HepG2 (cell line): ENCODE measurements around the gene LMTK2. TPM values are rescaled to one million over a fixed set of nuclear protein-coding genes. Genes with fewer than 3 reads are reported as not detected.
A peak's percentile ranks its signal among the peaks of the same experiment; 100 is the strongest.

Source experiments
- BATF2 ChIP-seq: sonication (generic); formaldehyde crosslinking; IDR thresholded peaks from 2 replicates; pipeline ENCODE4 v1.8.0; 2022; ENCODE audit warnings: mild to moderate bottlenecking, missing genetic modification reagents, moderate library complexity
- BHLHE40 ChIP-seq: IDR thresholded peaks from 2 replicates; pipeline ENCODE4 v1.6.1; 2011; ENCODE audit warnings: low read length, improper control_type of control experiment
- CC2D1A ChIP-seq: sonication (generic); formaldehyde crosslinking; IDR thresholded peaks from 2 replicates; pipeline ENCODE4 v1.8.1; 2023; ENCODE audit warnings: mild to moderate bottlenecking, missing genetic modification reagents
- CHCHD3 ChIP-seq: sonication (generic); formaldehyde crosslinking; IDR thresholded peaks from 2 replicates; pipeline ENCODE4 v1.8.0; 2022; ENCODE audit warnings: mild to moderate bottlenecking, missing genetic modification reagents, moderate library complexity
- GZF1 ChIP-seq: sonication (generic); formaldehyde crosslinking; IDR thresholded peaks from 2 replicates; pipeline ENCODE4 v1.5.1; 2020; ENCODE audit warnings: mild to moderate bottlenecking, missing genetic modification reagents
- HNF4A ChIP-seq: sonication (generic); formaldehyde crosslinking; IDR thresholded peaks from 2 replicates; pipeline ENCODE4 v1.4.0; 2020; ENCODE audit warnings: missing genetic modification reagents
- HNRNPLL ChIP-seq: fragments of 200-400 bp; formaldehyde crosslinking; IDR thresholded peaks from 2 replicates; pipeline ENCODE4 v1.6.1; 2017; ENCODE audit warnings: mild to moderate bottlenecking, low read depth, low read length; ENCODE audit not compliant: poor library complexity, severe bottlenecking
- KDM2A ChIP-seq: sonication (generic); formaldehyde crosslinking; IDR thresholded peaks from 2 replicates; pipeline ENCODE4 v1.4.0; 2020; ENCODE audit warnings: low read depth, missing genetic modification reagents, borderline replicate concordance
- MED13 ChIP-seq: sonication (generic); formaldehyde crosslinking; IDR thresholded peaks from 2 replicates; pipeline ENCODE4 v1.5.0; 2020; ENCODE audit warnings: missing genetic modification reagents
- MTA3 ChIP-seq: sonication (generic); formaldehyde crosslinking; IDR thresholded peaks from 2 replicates; pipeline ENCODE4 v1.4.0; 2020; ENCODE audit warnings: missing genetic modification reagents
- NFE2 ChIP-seq: sonication (generic); formaldehyde crosslinking; IDR thresholded peaks from 2 replicates; pipeline ENCODE4 v1.4.0; 2020; ENCODE audit warnings: missing genetic modification reagents
- RARA ChIP-seq: IDR thresholded peaks from 2 replicates; pipeline ENCODE4 v1.6.1; 2016; ENCODE audit warnings: missing genetic modification reagents, missing compliant biosample characterization
- RXRA ChIP-seq: sonication (generic); formaldehyde crosslinking; IDR thresholded peaks from 2 replicates; pipeline ENCODE4 v1.5.1; 2020; ENCODE audit warnings: missing genetic modification reagents
- SAP130 ChIP-seq: IDR thresholded peaks from 2 replicates; pipeline ENCODE4 v1.6.1; 2016; ENCODE audit warnings: low read depth
- SMARCC2 ChIP-seq: fragments of 450-650 bp; IDR thresholded peaks from 2 replicates; pipeline ENCODE4 v1.6.1; 2017; ENCODE audit warnings: antibody characterized with exemption, mild to moderate bottlenecking
- SOX13 ChIP-seq, 3 experiments: fragments of 450-650 bp in 1 of 3; sonication (generic) in 1 of 3; formaldehyde crosslinking in 1 of 3; IDR thresholded peaks in 2 of 3; conservative IDR thresholded peaks in 1 of 3; 2 replicates each; pipeline versions ENCODE4 v1.5.0 to v1.6.1; 2016 to 2020; ENCODE audit warnings: antibody characterized with exemption in 1 of 3, mild to moderate bottlenecking in 1 of 3, missing compliant biosample characterization in 1 of 3, missing genetic modification reagents in 1 of 3, moderate library complexity in 1 of 3
- TFAP4 ChIP-seq: sonication (generic); IDR thresholded peaks from 2 replicates; pipeline ENCODE4 v1.6.1; 2016; ENCODE audit warnings: low read depth, borderline replicate concordance
- ZBTB38 ChIP-seq: sonication (generic); formaldehyde crosslinking; IDR thresholded peaks from 2 replicates; pipeline ENCODE4 v1.5.1; 2020; ENCODE audit warnings: mild to moderate bottlenecking, missing genetic modification reagents
- ZBTB7B ChIP-seq: sonication (generic); formaldehyde crosslinking; IDR thresholded peaks from 2 replicates; pipeline ENCODE4 v1.4.0; 2020; ENCODE audit warnings: missing genetic modification reagents
- ZFX ChIP-seq: sonication (generic); formaldehyde crosslinking; IDR thresholded peaks from 2 replicates; pipeline ENCODE4 v1.4.0; 2020; ENCODE audit warnings: mild to moderate bottlenecking, low read depth, missing genetic modification reagents, moderate library complexity
- ZNF24 ChIP-seq: fragments of 450-650 bp; IDR thresholded peaks from 2 replicates; pipeline ENCODE4 v1.6.1; 2017; ENCODE audit warnings: antibody characterized with exemption, mild to moderate bottlenecking
- ZNF256 ChIP-seq: sonication (generic); formaldehyde crosslinking; conservative IDR thresholded peaks from 2 replicates; pipeline ENCODE4 v1.4.0; 2020; ENCODE audit warnings: missing genetic modification reagents
- ZNF687 ChIP-seq: sonication (generic); formaldehyde crosslinking; IDR thresholded peaks from 2 replicates; pipeline ENCODE4 v1.5.1; 2020; ENCODE audit warnings: mild to moderate bottlenecking, missing genetic modification reagents, moderate library complexity
- polyA plus RNA-seq, 8 experiments: library from polyadenylated mRNA; depleted of rRNA in 3 of 8; stranded (reverse) in 7 of 8; unstranded in 1 of 8; fragments of >200 nt; fragmentation: Illumina TruSeq in 4 of 8; extraction: Trizol in 4 of 8; gene quantifications; 2 replicates each; pipeline versions ENCODE4 v1.2.1 to v1.2.3, GENCODE V29; 2011 to 2016; ENCODE audit warnings: low read depth in 4 of 8, missing spikeins in 1 of 8, mixed read lengths in 1 of 8; ENCODE audit not compliant: insufficient read depth in 1 of 8
- total RNA-seq, 5 experiments: library from RNA; depleted of rRNA; stranded (reverse); fragments of >200 nt; fragmentation: Illumina TruSeq; extraction: Trizol; gene quantifications; 2 replicates each; pipeline ENCODE4 v1.2.3, GENCODE V29; 2016; ENCODE audit warnings: low read depth in 1 of 5
- TF ChIP-seq, protein P1 (sequence below): IDR thresholded peaks from 2 replicates; pipeline ENCODE4 v1.6.1; 2012; ENCODE audit warnings: inconsistent platforms
- TF ChIP-seq, protein P2 (sequence below): sonication (generic); formaldehyde crosslinking; IDR thresholded peaks from 2 replicates; pipeline ENCODE4 v1.4.0; 2020; ENCODE audit warnings: missing genetic modification reagents

The LMTK2 gene
- total and polyA plus RNA-seq, 2 of the 13 experiments (the other 11 are each of a cell fraction or from before 2014, with no cell fraction given): 9.5 to 11.7 TPM

DNA sequence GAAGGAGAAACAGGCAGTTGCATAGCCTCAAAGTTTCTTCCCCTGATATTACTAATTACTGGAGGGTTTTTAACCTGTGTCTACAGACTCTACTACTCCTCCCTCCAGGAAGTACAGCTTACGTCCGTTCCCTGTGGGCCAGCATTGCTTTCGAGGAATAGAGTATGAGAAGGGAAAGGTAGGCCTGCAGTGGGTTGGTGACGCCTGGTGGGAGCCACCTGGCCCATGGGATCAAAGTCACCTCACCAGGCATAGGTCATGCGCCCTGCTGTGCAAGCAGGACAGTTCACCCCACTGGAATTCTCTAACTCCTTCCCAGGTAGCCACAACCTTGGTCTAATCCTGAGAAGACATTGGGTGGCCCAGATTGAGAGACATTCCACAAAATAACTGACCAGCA lies 29.8 kb downstream of the LMTK2 start (continued):
- peak; percentile 47 for TF ChIP-seq ZNF687 (CRISPR knock-in tag)
- peak; percentile 60 for TF ChIP-seq HNF4A (CRISPR knock-in tag)
- TF ChIP-seq ZNF256 (CRISPR knock-in tag): no peak
- peak; percentile 31; the same call in 1 of the 2 replicates for TF ChIP-seq ZFX (CRISPR knock-in tag)
- TF ChIP-seq CHCHD3 (CRISPR knock-in tag): no peak
- TF ChIP-seq SOX13 (IDR thresholded peaks at IDR 0.05): no peak
- TF ChIP-seq SOX13 (CRISPR knock-in tag; conservative IDR thresholded peaks at IDR 0.05 in 1 of 2, IDR thresholded peaks at IDR 0.05 in 1 of 2): peak in 1 of 2 experiments; percentile 18; a peak in 1 of 4 replicates
- no peak for TF ChIP-seq HNRNPLL
- TF ChIP-seq ZBTB38 (CRISPR knock-in tag): peak; percentile 36; the same call in 1 of the 2 replicates
- no peak for TF ChIP-seq BATF2 (CRISPR knock-in tag)
- TF ChIP-seq ZBTB7B (CRISPR knock-in tag): no peak
- no peak for TF ChIP-seq MTA3 (CRISPR knock-in tag)
- TF ChIP-seq RXRA (CRISPR knock-in tag): peak; percentile 37; the same call in 1 of the 2 replicates
- TF ChIP-seq, protein P1, sequence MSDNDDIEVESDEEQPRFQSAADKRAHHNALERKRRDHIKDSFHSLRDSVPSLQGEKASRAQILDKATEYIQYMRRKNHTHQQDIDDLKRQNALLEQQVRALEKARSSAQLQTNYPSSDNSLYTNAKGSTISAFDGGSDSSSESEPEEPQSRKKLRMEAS: peak; percentile 23; the same call in 1 of the 2 replicates
- no peak for TF ChIP-seq BHLHE40
- TF ChIP-seq CC2D1A: no peak
- TF ChIP-seq RARA (CRISPR knock-in tag): peak; percentile 70
- TF ChIP-seq SMARCC2: no peak
- no peak for TF ChIP-seq MED13 (CRISPR knock-in tag)
- TF ChIP-seq GZF1 (CRISPR knock-in tag): no peak
- peak; percentile 20; the same call in 1 of the 2 replicates for TF ChIP-seq SAP130 (CRISPR knock-in tag)
- no peak for TF ChIP-seq KDM2A (CRISPR knock-in tag)
- TF ChIP-seq, protein P2, sequence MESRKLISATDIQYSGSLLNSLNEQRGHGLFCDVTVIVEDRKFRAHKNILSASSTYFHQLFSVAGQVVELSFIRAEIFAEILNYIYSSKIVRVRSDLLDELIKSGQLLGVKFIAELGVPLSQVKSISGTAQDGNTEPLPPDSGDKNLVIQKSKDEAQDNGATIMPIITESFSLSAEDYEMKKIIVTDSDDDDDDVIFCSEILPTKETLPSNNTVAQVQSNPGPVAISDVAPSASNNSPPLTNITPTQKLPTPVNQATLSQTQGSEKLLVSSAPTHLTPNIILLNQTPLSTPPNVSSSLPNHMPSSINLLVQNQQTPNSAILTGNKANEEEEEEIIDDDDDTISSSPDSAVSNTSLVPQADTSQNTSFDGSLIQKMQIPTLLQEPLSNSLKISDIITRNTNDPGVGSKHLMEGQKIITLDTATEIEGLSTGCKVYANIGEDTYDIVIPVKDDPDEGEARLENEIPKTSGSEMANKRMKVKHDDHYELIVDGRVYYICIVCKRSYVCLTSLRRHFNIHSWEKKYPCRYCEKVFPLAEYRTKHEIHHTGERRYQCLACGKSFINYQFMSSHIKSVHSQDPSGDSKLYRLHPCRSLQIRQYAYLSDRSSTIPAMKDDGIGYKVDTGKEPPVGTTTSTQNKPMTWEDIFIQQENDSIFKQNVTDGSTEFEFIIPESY (CRISPR knock-in tag): peak; percentile 31; the same call in 1 of the 2 replicates
- no peak for TF ChIP-seq ZNF24
- no peak for TF ChIP-seq NFE2
- peak; percentile 46; the same call in 1 of the 2 replicates for TF ChIP-seq TFAP4
